HL-60 (cell line): ENCODE measurements around the gene DHX30.

Source experiments
- DNase-seq, 2 experiments: peaks; one replicate each; pipeline ENCODE4 v3.0.0-alpha.2; 2010 to 2020; ENCODE audit warnings: low read depth in 1 of 2, low spot score in 1 of 2
- H3K27ac ChIP-seq: fragments of 250-450 bp; sonication (Bioruptor Pico); replicated peaks from 2 replicates; pipeline ENCODE4 v1.5.1; 2020; ENCODE audit warnings: mild to moderate bottlenecking, moderate library complexity
- H3K27me3 ChIP-seq: fragments of 250-450 bp; sonication (Bioruptor Pico); 2 replicates; pipeline ENCODE4 v1.5.1; 2021; ENCODE audit warnings: mild to moderate bottlenecking, moderate library complexity; ENCODE audit not compliant: insufficient read depth, poor library complexity, severe bottlenecking
- H3K4me3 ChIP-seq: replicated peaks from 2 replicates; pipeline ENCODE4 v1.5.1; 2011; ENCODE audit warnings: mild to moderate bottlenecking, control low read depth, low read length; ENCODE audit not compliant: insufficient read depth
- CTCF ChIP-seq: IDR thresholded peaks from one replicate; pipeline ENCODE4 v1.5.1; 2011; ENCODE audit warnings: low read length, control low read depth, inconsistent platforms; ENCODE audit not compliant: insufficient read depth
- GABPA ChIP-seq: IDR thresholded peaks from 2 replicates; pipeline ENCODE4 v1.6.1; 2012; ENCODE audit warnings: low read depth
- POLR2AphosphoS5 ChIP-seq: IDR thresholded peaks from 2 replicates; pipeline ENCODE4 v1.6.1; 2012; ENCODE audit warnings: low read depth
- REST ChIP-seq: IDR thresholded peaks from 2 replicates; pipeline ENCODE4 v1.6.1; 2012; ENCODE audit warnings: low read depth; ENCODE audit not compliant: insufficient replicate concordance
- SPI1 ChIP-seq: IDR thresholded peaks from 2 replicates; pipeline ENCODE4 v1.6.1; 2012; ENCODE audit warnings: low read depth, mild to moderate bottlenecking, borderline replicate concordance

Gene DHX30

GRCh38 chr3:47813551-47814177 is 10.7 kb downstream of the DHX30 start:
- no peak for DNase-seq
- Histone ChIP-seq H3K4me3 (no peak overlapping the region), H3K27ac (no peak overlapping the region), H3K27me3 (no peaks in the 10 kb centered on the region)
- TF ChIP-seq CTCF = no peak

GRCh38 chr3:47817609-47818008 is 14.7 kb downstream of the DHX30 start:
- no peak overlapping the region for H3K4me3 ChIP-seq
- DNase-seq = no peak
- TF ChIP-seq POLR2AphosphoS5 = no peak
- TF ChIP-seq CTCF = no peak
- no peaks in the 10 kb centered on the region for H3K27me3 ChIP-seq
- H3K27ac ChIP-seq = no peak overlapping the region

- H3K27me3 ChIP-seq = no peaks in the 10 kb centered on the region
- TF ChIP-seq POLR2AphosphoS5 = peak; percentile 81
- TF ChIP-seq SPI1 = no peak
- TF ChIP-seq CTCF = peak; percentile 73
- no peak for TF ChIP-seq GABPA
- peak; percentile 76 for TF ChIP-seq REST
- DNase-seq = peak; percentile 66 to 70
- H3K27ac ChIP-seq = peak overlapping the region; percentile 90
- H3K4me3 ChIP-seq = peak overlapping the region; percentile 94
These were observed 21.9 kb downstream of the DHX30 start for GRCh38 chr3:47824541-47825473.

GRCh38 chr3:47825590-47825989 is 22.7 kb downstream of the DHX30 start:
- no peaks in the 10 kb centered on the region for H3K27me3 ChIP-seq
- peak overlapping the region; percentile 94 for H3K4me3 ChIP-seq
- peak overlapping the region; percentile 90 for H3K27ac ChIP-seq
- TF ChIP-seq POLR2AphosphoS5 (no peak), CTCF (no peak), REST (no peak), SPI1 (no peak), GABPA (no peak)
- no peak for DNase-seq
